Activated T-cell treated with anti-CD3 and anti-CD28 coated beads, Interleukin-2, amount 50 U/mL, for 4 hours (primary cell): Measurements from ENCODE around the gene PAAF1. TPM values are rescaled to one million over a fixed set of nuclear protein-coding genes. Genes with fewer than 3 reads are reported as not detected.
A peak's percentile ranks its signal among the peaks of the same experiment; 100 is the strongest.

Source experiments
- ATAC-seq, 2 donors: fragments of 200-7000 bp; cut with Tn5 transposase; one replicate each; pipeline ENCODE4 v1.10.0; 2021
- DNase-seq: peaks from one replicate; pipeline ENCODE4 v3.0.0-alpha.2; 2020
- H3K27me3 Mint-ChIP-seq: one replicate; pipeline ENCODE4 v1.8.0; 2021; ENCODE audit warnings: low read depth, mixed read lengths
- H3K36me3 Mint-ChIP-seq: one replicate; pipeline ENCODE4 v1.8.0; 2022; ENCODE audit warnings: mixed read lengths; ENCODE audit not compliant: insufficient read depth
- H3K4me1 Mint-ChIP-seq: one replicate; pipeline ENCODE4 v1.8.0; 2021; ENCODE audit warnings: low read depth, mixed read lengths
- H3K4me3 Mint-ChIP-seq: one replicate; pipeline ENCODE4 v1.8.0; 2021; ENCODE audit warnings: mild to moderate bottlenecking, moderate library complexity, mixed read lengths
- H3K9me3 Mint-ChIP-seq: one replicate; pipeline ENCODE4 v1.8.0; 2021; ENCODE audit warnings: mixed read lengths
- total RNA-seq, 3 donors: library from RNA; stranded (reverse); gene quantifications; one replicate each; pipeline ENCODE4 v1.2.1, GENCODE V29; 2021

The PAAF1 gene
- total RNA-seq, 3 donors from 2014 or later = 21.6 to 28.4 (median 22.0) TPM

- no peaks in the 10 kb centered on the region for H3K4me1 Mint-ChIP-seq
- H3K36me3 Mint-ChIP-seq = peaks cover 6% of the 10 kb centered on the region
- ATAC-seq (no peak), DNase-seq (no peak)
- no peaks in the 10 kb centered on the region for H3K27me3 Mint-ChIP-seq
- peaks cover 6% of the 10 kb centered on the region for H3K9me3 Mint-ChIP-seq
- no peak overlapping the region for H3K4me3 Mint-ChIP-seq
Measured at GRCh38 chr11:73945396-73945795, 68.6 kb downstream of the PAAF1 start.

GRCh38 chr11:73946798-73947458 lies 70.1 kb downstream of the PAAF1 start:
- no peak overlapping the region for H3K4me3 Mint-ChIP-seq
- H3K9me3 Mint-ChIP-seq = no peaks in the 10 kb centered on the region
- no peaks in the 10 kb centered on the region for H3K27me3 Mint-ChIP-seq
- H3K36me3 Mint-ChIP-seq = no peaks in the 10 kb centered on the region
- DNase-seq = no peak
- no peak for ATAC-seq
- H3K4me1 Mint-ChIP-seq = no peaks in the 10 kb centered on the region

DNA sequence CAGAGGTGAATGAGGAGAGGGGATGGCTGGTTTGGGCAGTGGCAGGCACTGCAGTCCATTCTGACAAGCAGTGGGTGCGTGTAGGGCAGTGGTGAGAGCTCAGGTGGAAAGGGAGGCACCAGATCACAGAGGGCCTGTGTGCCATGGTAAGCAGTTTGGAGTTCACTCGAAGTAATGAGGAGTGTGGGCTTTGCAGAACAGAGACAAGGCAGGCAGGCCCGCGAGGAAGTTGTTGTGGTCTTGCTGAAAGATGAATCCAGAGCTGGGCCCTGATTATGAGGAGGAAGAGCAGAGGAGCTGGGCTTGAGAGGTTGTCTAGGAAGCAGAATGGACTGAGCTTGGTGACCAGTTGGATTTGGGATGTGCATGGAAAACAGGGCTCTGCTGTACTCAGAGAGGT lies 72.4 kb downstream of the PAAF1 start:
- ATAC-seq = no peak
- no peak overlapping the region for H3K4me3 Mint-ChIP-seq
- H3K36me3 Mint-ChIP-seq = no peaks in the 10 kb centered on the region
- H3K9me3 Mint-ChIP-seq = no peaks in the 10 kb centered on the region
- no peaks in the 10 kb centered on the region for H3K27me3 Mint-ChIP-seq
- no peak for DNase-seq
- H3K4me1 Mint-ChIP-seq = no peaks in the 10 kb centered on the region

DNA sequence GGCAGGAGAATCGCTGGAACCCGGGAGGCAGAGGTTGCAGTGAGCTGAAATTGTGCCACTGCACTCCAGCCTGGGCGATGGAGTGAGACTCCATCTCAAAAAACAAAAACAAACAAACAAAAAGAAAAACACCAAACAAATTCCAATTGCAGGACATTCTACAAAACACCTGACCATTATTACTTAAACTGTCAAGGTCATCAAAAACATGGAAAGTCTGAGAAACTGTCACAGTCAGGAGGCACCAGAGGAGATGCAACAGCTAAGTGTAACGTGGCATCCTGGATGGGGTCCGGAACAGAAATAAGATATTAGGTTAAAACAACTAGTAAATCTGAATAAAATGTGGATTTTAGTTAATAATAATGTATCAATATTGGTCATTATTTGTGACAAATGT lies 73.1 kb downstream of the PAAF1 start:
- Mint-ChIP-seq H3K4me1 (no peaks in the 10 kb centered on the region), H3K27me3 (no peaks in the 10 kb centered on the region), H3K9me3 (no peaks in the 10 kb centered on the region), H3K4me3 (no peak overlapping the region), H3K36me3 (no peaks in the 10 kb centered on the region)
- no peak for DNase-seq
- no peak for ATAC-seq

GRCh38 chr11:73950869-73951710 lies 74.3 kb downstream of the PAAF1 start, which contains the start of gene DNAJB13:
DNAJB13 (plus strand) TSS chr11:73951026; CDS start chr11:73951070, 44 bp downstream.
- no peaks in the 10 kb centered on the region for H3K36me3 Mint-ChIP-seq
- no peaks in the 10 kb centered on the region for H3K27me3 Mint-ChIP-seq
- DNase-seq (no peak), ATAC-seq (peak in 1 of 2 donors; percentile 62)
- no peak within 1 kb of the TSS for H3K4me3 Mint-ChIP-seq
- no peaks in the 10 kb centered on the region for H3K4me1 Mint-ChIP-seq
- no peaks in the 10 kb centered on the region for H3K9me3 Mint-ChIP-seq

DNA sequence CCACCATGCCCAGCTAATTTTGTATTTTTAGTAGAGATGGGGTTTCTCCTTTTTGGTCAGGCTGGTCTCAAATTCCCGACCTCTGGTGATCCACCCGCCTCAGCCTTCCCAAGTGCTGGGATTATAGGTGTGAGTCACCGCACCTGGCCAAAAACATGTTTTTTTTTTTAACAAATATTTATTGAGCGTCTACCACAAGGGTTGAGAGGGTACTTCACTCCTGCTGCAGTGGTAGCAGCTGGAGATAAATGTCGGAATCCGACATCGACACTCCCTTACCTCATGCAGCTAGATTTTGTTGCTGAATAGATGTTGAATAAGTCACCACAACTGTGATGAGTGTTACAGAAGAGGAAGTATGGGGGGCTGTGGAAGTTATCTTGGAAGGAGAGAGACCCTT lies 75.0 kb downstream of the PAAF1 start:
- no peak overlapping the region for H3K4me3 Mint-ChIP-seq

GRCh38 chr11:73956876-73957653 lies 80.3 kb downstream of the PAAF1 start:
- Mint-ChIP-seq H3K4me3 (peak overlapping the region; percentile 30), H3K27me3 (peaks cover 6% of the 10 kb centered on the region), H3K9me3 (no peaks in the 10 kb centered on the region), H3K36me3 (no peaks in the 10 kb centered on the region), H3K4me1 (peaks cover 2% of the 10 kb centered on the region)
- ATAC-seq = peak in 1 of 2 donors; percentile 18
- DNase-seq = no peak

More for the DNA sequence above, 75.0 kb downstream of the PAAF1 start:
- H3K4me1 Mint-ChIP-seq = no peaks in the 10 kb centered on the region
- H3K9me3 Mint-ChIP-seq = no peaks in the 10 kb centered on the region
- peaks cover 2% of the 10 kb centered on the region for H3K27me3 Mint-ChIP-seq
- ATAC-seq = no peak
- DNase-seq = no peak
- H3K36me3 Mint-ChIP-seq = no peaks in the 10 kb centered on the region

- Mint-ChIP-seq H3K27me3 (peaks cover 6% of the 10 kb centered on the region), H3K36me3 (no peaks in the 10 kb centered on the region), H3K4me3 (no peak overlapping the region), H3K9me3 (no peaks in the 10 kb centered on the region), H3K4me1 (peaks cover 2% of the 10 kb centered on the region)
- ATAC-seq = no peak
- no peak for DNase-seq
Measured at GRCh38 chr11:73957654-73958361, 81.0 kb downstream of the PAAF1 start.

- DNase-seq = no peak
- Mint-ChIP-seq H3K9me3 (no peaks in the 10 kb centered on the region), H3K27me3 (peaks cover 6% of the 10 kb centered on the region), H3K4me3 (no peak overlapping the region), H3K36me3 (no peaks in the 10 kb centered on the region), H3K4me1 (peaks cover 2% of the 10 kb centered on the region)
- ATAC-seq = no peak
Measured at GRCh38 chr11:73958521-73959141, 81.8 kb downstream of the PAAF1 start.

GRCh38 chr11:73961321-73961720 lies 84.5 kb downstream of the PAAF1 start:
- DNase-seq (no peak), ATAC-seq (no peak)
- H3K36me3 Mint-ChIP-seq = no peaks in the 10 kb centered on the region
- H3K4me3 Mint-ChIP-seq = no peak overlapping the region
- peaks cover 6% of the 10 kb centered on the region for H3K27me3 Mint-ChIP-seq
- peaks cover 17% of the 10 kb centered on the region for H3K4me1 Mint-ChIP-seq
- no peaks in the 10 kb centered on the region for H3K9me3 Mint-ChIP-seq

DNA sequence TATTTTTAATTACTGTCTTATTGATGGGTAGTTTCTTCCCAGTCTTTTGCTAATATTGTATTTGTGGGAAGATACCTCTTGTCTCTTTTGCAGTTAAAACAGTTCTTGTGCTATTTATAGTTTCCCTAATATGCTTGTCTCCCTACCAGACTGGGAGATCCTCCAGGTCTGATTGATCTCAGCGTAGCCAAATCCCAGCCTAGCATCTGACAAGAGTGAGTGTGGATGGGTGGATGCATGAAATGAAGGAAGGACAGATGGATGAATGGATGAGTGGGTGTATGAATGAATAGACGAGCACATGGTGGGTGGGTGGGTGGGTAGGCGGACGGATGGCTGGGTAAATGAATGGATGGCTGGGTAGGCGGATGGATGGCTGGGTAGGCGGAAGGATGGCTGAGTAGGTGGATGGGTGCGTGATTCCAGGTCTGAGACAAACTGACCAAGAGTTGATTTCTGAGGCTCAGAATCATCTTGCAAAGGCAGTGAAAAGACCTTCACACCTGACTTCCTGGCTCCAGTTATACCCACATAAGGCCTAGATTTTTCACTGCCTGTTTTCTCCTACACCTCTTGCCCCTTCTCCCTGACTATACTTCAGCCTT lies 85.4 kb downstream of the PAAF1 start:
- ATAC-seq = no peak
- Mint-ChIP-seq H3K4me3 (no peak overlapping the region), H3K27me3 (peaks cover 4% of the 10 kb centered on the region), H3K4me1 (peaks cover 17% of the 10 kb centered on the region), H3K36me3 (no peaks in the 10 kb centered on the region), H3K9me3 (no peaks in the 10 kb centered on the region)
- no peak for DNase-seq

- Mint-ChIP-seq H3K9me3 (no peaks in the 10 kb centered on the region), H3K36me3 (no peaks in the 10 kb centered on the region), H3K27me3 (no peaks in the 10 kb centered on the region), H3K4me1 (peaks cover 29% of the 10 kb centered on the region), H3K4me3 (no peak overlapping the region)
- ATAC-seq (peak in 1 of 2 donors; percentile 6), DNase-seq (no peak)
Measured at GRCh38 chr11:73963861-73964260, 87.1 kb downstream of the PAAF1 start.

- Mint-ChIP-seq H3K27me3 (no peaks in the 10 kb centered on the region), H3K4me3 (no peak overlapping the region), H3K36me3 (no peaks in the 10 kb centered on the region), H3K4me1 (peaks cover 43% of the 10 kb centered on the region), H3K9me3 (no peaks in the 10 kb centered on the region)
- DNase-seq (no peak), ATAC-seq (no peak)
Measured at GRCh38 chr11:73965076-73965763, 88.4 kb downstream of the PAAF1 start.
